GM19099 (cell line): ENCODE results near the gene DCX.

Source experiments
- POLR2A ChIP-seq: IDR thresholded peaks from 3 replicates; pipeline ENCODE4 v1.6.1; 2011; ENCODE audit warnings: low read depth; ENCODE audit not compliant: insufficient read length; ENCODE audit errors: extremely low read depth

DCX gene

DNA sequence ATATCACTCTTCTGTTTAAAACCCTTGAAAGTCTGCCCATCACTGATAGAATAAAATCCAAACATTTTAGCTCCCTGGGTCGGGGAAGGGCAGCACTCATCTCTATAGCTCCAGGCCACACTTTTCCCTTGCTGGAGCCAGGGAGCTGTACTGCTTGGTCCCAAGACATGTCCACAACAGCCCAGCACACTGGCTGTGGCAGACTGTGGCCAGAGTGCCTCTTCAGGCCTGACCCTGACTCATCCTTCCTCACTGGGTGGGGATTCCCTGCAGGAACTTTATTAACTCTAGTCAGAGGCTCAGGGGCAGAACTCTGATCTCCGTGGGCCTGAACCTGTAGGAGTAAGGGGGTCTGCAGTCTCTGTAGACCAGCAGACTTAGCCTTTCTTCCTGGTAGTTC lies 71.9 kb downstream of the DCX start:
- no peak for TF ChIP-seq POLR2A

DNA sequence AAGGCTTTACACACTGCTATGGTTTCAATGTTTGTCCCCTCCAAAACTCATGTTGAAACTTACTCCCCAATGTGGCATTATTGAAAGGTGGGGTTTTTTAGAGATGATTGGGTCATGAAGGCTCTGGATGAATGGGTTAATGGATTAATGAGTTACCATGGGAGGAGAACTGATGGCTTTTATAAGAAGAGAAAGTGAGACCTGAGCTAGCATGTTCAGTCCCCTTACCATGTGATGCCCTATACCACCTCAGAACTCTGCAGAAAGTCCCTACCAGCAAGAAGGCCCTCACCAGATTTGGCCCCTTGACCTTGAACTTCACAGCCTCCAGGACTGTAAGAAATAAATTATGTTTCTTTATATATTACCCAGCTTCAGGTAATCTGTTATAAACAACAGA lies 72.8 kb downstream of the DCX start:
- TF ChIP-seq POLR2A = no peak

DNA sequence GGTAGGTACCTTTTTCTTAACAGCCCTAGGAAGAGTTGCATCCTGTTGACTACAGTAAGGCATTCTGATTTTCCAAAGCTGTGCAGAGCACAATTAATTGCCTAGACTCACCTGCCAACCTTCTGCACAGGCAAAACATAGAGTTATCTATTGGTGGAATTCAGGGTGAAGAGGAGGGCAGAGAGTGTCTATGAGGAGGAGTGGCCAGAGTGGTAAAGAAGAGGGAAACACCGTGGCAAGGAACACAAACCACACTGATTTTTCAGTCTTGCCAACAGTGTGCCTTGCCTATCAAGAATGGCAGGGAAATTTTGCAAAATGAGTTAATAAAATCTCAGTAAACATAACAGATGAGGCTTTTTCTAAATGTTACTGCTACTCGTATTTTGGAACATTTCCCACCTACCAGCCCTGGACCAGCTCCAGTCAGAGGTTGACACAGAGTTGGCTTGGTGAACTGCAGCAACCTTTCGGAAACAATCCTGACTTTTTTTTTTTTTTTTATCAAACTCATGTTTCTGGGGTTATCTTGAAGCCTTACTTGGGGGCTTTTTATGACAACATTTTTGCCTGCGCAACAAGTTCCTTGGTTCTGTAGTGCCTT lies 73.8 kb downstream of the DCX start:
- no peak for TF ChIP-seq POLR2A

DNA sequence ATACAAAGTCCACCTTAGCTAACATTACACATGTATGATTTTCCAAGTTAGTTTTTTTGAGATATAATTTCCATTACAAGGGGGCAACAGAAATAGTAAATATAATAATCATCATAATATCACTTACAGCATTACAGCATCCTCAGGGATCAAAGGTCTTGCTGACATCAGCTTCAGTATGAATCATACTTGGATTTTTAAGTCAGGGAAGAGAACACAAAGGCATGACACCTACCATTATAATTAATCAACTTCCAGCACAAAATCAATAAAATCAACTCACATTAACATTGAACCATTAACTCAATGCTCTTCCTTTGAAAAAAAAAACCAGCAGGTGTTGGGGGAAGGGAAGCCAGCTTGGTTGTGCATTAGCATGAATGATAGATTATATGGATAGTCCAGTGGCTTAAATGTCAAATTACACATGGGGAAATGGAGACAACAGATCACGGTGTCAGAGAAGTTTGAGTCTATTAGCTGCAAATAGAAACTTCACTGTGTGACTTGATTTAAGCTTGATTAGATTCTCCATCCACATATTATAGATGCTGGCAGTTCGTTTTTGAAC lies 74.8 kb downstream of the DCX start:
- no peak for TF ChIP-seq POLR2A

DNA sequence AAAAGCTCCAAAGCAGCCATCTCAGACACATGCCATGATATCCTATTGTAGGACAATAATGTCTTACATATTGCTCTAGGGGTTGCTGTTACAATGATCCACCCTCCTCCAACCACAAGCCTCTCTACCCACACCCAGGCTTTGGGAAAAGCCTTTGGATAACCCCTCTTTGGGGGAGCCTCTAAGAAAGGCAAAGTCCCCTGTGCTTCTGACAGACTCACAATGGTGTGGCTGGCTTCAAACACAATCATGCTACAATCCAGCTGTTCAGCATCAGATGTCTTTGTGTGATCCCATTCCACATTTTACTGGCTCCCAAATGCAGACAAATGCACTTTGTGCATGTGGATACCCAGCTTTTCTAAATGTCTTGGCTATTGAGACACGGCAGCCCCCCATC lies 75.9 kb downstream of the DCX start:
- TF ChIP-seq POLR2A = no peak

DNA sequence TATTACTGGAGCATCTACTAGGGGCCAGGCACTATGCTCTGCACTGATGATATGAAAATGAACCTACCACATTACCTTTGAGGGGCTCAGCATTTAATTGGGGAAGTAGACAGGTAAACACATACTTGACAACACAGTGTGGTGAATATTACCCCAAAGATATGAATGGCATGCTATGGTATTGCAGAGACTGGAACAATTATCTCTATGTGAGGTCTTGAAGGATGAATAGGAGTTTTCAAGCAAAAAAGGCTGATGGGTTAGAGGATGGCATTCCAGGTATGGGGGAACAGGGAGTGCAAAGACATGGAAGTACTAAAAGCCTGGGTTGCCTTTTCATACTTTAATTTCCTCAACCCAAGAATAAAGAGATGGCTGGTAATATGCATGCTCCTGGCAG lies 82.6 kb downstream of the DCX start:
- no peak for TF ChIP-seq POLR2A

DNA sequence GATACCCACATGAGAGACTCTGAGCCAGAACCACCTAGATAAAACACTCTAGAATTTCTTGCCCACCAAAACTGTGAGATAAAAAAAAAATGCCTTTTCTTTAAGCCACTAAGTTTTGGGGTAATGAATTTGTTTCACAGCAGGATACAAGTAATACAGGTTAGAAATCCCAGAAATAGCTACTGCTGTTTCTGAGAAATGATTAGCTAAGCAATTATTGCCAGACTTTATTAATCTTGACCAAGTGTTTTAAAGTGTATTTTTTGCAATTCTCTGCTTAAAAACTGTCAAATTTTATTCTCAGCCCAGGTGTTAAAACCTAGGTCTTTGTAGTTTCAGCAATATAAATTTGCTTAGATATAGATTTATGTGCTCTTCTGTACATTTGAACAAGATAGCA lies 83.1 kb downstream of the DCX start:
- TF ChIP-seq POLR2A = no peak

DNA sequence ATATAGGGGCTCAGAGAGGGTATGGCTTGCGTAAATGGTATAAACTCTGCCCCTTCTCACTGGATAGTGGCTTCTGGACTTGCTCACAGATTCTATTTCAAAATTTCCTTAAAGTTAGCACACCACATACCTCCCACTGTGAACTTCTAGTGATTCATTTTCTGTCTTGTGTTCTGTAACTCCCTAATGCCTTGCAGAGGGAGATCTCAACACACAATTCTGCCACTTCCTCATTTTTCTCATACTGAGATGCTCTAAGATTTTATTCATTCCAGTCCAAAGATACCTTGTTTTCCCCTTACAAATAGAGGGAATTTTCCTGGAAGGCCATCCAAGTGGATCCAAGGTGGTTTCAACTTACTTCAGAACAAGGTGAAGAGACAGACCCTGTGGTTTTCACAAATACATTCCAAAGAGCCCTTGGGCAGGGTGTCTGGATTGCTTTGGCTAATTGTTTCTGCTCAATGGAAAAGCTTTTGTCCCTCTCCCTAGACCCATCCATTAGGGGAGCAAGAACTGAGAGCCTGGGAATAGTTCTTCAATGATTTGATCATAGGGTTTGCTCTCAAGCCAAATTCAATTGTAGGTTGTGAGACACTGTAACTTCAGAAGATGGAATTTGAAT lies 89.6 kb downstream of the DCX start:
- no peak for TF ChIP-seq POLR2A

DNA sequence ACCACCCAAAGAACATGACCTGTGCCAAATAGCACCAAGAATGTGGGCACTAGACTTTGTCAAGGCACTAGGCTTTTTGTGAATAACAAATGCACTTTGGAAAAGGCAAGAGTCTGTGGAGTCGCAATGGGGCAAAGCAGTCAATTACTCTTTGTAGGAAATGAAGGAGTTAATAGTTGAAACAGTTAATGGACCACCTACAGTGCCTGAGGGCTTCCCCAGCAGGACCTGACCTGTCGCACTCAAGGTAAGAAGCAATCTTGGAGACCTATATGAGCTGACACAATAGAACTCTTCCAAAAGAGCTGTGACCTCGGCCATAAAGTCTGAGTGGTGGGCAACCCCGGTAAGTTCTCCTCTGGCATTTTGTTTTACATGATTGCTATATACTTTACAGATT lies 92.5 kb downstream of the DCX start:
- no peak for TF ChIP-seq POLR2A

DNA sequence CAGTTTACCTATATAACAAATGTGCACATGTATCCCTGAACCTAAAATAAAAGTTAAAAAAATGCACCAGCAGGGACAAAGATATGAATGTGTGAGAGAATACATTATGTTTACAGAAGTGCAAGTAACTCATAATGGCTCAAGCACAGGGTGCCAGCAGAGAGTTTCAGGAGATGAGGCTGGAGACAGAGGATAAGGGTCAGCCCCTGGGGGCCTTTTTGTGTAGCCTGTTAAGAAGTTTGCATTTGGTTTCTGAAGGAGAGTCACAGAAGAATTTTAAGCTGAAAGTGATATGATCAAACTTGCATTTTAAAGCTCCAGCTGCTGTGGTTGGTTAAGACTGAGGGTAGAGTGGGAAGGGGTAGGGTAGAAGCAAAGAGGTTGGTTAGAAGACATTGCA lies 93.1 kb downstream of the DCX start:
- no peak for TF ChIP-seq POLR2A

DNA sequence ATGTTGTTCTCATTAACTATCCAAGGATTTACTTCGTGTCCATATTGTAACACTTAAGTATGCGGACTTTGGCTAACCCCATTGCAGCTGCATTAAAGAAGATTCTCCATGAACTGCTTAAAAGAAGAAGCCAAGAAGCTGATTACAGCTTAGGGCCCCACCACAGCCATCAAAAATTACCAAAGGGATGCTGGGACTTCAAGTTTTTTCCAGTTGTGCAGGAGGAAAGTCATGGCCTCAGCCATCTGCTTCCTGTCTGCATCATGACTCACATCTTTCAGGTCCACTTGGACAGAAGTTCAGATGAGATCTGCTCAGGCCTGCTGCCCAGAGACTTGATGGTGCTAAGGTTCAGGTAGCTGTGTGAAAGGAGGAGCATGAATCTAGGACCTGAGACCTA lies 102.9 kb downstream of the DCX start:
- TF ChIP-seq POLR2A = no peak

DNA sequence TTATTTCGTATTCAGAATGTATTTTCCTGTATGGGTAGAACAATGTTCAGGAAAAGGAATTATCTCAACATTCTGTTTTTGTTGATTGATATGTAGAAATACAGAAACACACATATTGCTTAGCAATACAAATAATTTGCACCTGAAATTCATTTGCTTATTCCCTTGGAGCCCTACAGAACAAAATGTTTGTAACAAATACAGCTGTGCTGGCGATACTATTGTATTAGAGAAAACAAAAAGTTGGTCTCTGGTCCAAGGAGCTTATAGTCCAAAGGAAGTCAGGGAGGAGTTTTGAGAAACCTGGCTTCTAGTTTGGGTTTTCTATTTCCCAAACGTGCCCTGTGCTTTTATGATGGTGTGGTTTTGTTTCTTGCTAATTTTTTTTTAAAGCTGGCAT lies 104.0 kb downstream of the DCX start:
- no peak for TF ChIP-seq POLR2A

DNA sequence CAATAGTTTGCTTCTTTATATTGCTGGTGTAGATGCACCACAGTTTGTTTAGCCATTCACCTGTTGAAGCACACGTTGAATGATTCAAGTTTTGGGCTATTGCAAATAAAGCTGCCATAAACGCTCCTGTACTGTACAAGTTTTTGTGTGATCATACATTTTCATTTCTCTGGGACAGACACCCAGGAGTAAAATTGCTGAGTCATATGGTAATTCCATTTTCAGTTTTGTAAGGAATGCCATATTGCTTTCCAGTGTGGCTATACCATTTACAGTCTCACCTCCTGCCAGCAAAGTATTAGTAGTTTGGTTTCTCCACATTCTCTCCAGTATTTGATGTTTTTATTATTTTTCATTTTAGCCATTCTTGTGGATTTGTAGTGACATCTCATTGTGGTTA lies 109.7 kb downstream of the DCX start:
- TF ChIP-seq POLR2A = no peak

DNA sequence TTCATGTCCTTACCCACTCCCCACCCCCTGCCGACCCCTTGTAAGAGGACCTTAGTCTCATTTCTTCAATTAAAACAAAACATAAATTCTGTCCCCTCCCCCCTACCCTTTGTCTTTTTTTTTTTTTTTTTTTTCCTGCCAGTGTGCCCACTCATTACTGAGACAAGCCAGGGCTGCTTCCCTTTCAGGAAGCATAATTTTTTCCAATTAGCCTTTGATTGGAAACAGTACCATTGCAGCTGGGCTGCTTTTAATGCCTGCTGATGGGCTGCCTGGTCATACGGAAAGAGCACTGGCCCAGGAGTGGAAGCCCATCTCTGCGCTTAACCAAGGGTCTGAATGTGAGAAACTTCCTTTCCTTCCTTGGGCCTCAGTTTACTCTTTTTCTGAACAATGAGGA lies 123.2 kb downstream of the DCX start:
- no peak for TF ChIP-seq POLR2A

DNA sequence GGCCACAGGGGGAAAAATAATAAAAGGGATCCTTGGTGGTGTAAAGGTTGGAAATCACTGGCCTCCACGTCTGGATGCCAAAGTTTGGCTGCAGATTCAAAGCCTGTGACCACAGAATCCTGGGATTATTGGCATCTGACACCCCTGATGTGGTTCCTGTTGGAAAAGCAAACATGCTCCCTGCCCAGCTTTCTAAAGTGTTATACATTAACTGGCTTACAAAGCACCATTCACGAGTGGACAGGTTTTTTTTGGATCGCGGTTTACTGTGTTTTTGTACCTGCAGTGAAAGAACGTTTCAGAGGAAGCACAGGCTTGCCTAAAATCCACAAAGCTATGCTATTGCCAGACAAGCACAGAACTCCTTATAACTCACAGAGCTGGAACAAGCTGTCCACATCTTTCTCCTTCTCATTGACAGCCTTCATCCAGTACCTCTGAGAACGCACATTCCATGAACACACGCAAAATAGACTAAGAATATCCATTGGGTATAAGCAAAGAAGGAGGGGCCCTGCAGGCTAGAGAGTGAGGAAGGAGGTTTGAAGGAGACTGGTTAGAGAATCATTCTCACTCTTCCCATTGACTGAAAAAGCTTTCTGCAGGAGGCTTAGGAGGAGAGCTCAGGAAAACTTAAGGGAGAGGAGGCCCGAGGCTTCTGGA lies 127.2 kb downstream of the DCX start:
- no peak for TF ChIP-seq POLR2A

DNA sequence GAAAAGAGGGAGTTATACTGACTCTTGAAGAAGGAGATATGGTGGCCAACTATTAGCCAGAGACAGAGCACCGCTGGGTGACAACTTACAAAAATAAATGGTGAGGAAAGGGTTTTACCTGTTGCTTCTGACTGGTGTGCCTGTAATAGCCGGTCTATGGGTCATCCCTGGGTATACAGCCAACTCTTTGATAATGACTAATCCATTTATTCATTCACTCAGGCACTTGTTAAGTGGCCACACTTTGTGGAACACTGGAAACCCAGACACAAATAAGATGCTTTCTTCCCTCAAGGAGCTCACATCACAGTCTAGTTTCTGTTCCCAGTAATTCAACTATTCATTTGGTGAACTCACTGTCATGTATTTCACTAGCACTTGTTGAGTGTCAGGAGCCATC lies 128.5 kb downstream of the DCX start:
- TF ChIP-seq POLR2A = no peak
